Iris pigment epithelial cell (primary cell): ENCODE results near the gene BPTF.
"Not testable (repeated sequence)": the region's sequence is repeated elsewhere in the genome, so short reads cannot be mapped to it uniquely, and the experiment has no call there.

Experiments used
- DNase-seq: peaks from one replicate; pipeline ENCODE4 v3.0.0-alpha.2; 2011; ENCODE audit warnings: low read depth

BPTF gene

DNA sequence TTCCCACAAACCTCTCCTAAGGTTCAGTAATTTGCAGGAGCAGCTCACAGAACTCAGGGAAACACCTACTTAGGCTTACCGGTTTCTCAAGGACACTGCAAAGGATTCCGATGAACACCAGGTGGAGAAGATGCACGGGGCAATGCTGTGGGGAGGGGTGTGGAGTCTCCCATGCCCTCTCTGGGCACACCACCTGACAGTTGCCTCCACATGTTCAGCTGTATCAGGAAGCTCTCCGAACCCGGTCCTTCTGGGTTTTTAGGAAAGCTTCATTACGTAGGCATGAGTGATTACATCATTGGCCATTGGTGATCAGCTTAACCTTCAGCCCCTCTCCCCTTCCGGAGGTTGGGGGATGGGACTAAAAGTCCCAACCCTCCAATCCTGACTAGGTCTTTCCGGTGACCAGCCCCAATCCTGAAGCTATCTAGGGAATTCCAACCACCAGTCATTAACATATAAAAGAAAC, 149.3 kb downstream of the BPTF start:
- DNase-seq, result no peak

DNA sequence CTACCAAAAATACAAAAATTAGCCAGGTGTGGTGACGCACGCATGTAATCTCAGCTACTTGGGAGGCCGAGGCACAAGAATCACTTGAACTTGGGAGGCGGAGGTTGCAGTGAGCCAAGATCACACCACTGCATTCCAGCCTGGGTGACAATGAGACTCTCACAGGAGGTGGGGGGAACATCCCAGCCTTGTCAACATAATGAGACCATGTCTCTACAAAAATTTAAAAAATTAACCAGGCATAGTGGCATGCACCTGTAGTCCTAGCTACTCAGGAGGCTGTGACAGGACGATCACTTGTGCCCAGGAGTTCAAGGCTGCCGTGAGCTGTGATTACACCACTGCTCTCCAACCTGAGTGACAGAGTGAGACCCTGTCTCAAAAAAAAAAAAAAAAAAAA, 151.0 kb downstream of the BPTF start:
- not testable (repeated sequence) for DNase-seq

DNA sequence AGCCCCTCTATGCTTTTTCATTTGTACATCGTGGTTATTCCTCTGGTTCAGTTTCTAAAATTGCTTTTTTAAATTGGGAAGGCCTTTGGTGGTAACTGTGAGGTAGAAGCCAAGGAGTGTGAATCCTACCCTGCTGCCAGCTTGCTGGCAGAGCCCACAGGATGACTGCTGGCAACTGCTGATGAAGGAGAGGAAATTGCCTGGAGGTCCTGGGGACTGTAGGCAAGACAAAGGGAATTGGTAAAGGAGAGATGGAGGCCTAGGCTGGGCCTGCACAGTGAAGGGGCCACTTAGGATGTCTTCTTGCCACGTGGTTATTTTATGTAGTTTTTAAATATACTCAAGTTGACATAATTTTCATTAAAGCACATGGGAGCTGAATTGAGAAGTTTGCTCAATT, 155.2 kb downstream of the BPTF start:
- no peak for DNase-seq

DNA sequence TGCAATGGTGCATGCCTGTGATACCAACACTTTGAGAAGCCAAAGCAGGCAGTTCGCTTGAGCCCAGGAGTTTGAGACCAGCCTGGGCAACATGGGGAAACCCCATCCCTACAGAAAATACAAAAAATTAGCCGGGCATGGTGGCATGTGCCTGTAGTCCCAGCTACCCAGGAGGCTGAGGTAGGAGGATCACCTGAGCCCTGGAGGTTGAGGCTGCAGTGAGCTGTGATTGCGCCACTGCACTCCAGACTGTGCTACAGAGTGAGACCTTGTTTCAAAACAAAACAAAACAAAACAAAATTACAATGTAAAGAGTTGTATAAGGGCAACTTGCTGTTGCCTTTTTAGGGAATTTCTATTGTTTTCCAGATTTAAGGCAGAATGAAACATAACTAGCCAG, 155.6 kb downstream of the BPTF start:
- DNase-seq, result not testable (repeated sequence)

DNA sequence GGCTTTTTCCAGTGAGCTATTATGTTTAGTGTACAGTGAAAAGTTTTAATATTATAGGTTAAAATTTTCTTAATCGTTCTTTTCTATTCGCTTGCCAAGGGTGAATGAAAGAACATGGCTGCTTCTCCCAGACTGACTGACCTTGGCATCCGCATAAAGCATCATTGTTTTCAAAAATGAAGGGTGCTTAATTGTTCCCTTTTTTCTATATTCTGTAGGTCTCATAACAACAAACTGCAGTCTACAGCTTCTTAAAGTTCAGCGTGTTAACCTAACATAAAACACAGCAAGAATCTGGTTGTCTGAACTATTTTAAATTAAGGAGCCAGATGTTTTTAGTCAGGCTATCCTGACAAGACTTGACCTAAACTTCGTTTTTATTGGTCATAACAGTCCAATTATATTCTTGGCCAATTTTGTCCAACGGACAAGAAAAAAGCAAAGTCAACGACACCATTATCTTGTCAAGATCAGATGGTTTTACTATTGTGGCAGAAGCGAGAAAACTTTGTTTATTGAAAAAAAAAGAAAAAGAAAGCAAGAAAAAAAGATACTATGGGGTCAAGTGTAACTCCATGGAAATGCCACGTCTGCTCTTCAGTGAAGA, 156.8 kb downstream of the BPTF start:
- no peak for DNase-seq

DNA sequence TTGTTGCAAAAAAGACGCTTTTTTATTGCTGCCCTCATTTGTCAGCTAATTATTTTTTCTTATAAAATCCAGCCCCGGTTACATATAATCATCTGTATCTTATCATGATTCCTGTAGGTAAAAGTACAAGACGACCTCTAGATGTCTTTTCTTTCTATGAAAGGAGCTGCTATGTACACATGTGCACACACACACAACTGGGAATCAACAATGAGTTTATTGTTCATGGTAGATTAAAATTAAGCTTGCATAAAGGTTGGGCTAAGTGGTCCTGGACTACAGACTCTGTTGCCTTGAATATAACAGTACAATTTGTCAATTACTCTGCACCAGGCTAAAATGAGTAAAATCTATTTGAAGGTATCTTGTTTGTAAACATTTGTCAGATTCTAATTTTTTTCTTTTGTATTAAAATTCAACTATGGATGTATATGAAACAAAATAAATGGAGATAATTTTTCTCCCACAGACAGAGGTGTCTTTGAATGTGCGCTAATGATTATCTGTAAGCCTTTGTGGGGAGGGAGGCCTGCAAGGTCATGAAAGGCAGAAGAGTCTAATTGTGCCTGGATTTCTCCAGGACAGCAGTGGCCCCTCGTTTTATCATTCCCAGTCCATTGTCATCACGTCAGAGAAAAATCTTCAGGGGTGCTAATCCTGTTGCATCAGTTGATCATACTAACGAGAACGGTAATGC, 157.5 kb downstream of the BPTF start:
- no peak for DNase-seq

DNA sequence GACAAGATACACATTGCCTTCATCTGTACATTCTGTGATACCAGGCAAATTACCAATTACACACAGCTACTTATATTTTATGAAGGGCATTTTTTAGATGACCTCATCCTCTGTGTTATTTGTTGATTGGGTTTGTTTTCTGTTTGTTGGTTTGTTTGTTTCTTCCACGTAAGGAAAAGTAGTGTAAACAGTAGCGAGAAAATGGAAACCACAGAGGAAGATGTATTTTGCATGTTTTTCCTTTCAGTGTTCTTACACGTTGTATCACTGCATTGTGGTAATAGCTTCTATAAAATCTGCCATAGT, 158.0 kb downstream of the BPTF start:
- DNase-seq, result no peak

DNA sequence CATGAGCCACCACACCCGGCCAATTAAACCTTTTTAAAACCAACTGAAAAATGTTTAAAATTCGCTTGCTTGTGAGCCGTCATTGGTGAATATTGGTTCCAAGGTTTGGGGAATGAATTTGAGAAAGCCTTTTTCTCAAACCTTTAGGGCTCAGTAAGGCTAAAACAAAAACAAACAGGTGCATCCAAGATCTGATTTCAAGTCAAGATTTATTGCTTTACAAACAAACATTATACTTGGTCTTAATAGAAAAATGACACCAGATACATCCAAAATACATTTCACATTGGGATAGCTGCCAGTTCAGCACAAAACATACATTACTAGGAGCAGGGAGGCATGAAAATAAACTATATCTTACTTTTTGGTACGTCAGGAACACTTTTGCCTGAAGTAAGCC, 165.6 kb downstream of the BPTF start:
- DNase-seq, result no peak

DNA sequence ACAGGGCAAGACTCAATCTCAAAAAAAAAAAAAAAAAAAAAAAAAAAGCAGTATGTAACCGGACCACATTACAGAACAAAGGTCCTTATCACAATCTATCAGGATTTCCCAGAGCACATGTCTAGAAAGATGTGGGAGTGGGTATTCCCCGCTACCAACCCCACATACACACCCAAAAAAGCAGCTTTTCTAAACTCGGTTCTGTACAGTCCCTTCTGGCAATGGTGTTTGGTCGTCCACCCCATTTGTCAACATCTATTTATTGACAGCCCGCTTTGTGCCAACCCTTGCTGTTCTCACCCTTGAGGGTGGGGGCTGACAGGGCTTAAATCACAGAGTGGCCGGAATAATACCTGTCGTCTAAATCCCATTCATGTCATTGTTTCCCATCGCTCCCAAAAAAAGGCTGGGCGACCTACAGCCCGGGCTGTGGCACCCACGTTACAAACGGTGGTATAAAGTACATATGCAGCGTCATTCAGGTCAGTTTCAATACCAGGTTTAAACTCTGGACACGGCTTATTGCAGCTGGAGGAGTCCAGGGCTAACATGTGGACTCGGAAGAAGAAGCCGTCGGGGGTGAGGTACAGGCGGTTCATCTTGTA, 167.3 kb downstream of the BPTF start:
- peak; percentile 53 for DNase-seq

DNA sequence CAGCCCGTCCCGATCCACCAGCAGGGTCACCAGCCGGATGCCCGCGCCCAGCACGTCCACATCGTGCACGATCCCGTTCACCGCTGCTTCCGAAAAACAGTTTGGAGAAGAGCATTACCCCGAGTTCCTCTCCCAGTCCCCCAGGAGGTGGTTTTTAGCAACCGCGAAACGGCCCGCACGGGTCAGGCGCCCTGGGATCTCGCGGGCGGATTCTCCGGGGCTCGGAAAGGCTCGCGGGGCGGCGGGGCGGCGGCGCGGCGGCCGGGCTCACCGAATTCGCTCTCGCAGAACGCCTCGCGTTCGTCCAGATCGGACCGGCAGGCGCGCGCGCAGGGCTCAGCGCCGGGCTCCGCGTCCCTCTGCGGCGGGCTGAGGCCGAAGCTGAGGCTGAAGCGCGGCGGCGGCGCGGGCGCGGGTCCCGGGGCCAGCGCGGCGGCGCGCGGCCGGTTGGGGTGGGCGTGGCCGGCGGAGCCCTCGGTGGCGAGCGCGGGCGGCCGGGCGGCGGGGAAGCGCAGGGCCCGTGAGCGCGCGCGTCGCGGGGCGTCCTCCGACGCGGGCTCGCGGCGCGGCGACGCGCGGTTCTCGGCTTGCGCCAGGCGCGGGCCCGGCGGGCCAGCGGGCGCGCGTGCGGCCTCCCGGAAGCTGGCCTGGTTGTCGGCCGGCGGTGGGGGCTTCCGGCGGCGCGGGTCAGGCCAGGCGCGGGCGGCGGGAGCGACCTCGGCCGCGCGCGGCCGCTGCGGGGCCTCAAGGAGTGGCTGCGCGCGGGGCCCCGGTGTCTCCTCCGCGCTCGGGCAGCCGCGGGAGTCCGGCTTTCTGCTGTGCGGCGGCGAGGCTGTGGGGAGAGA, 168.1 kb downstream of the BPTF start:
- peak; percentile 84 for DNase-seq

DNA sequence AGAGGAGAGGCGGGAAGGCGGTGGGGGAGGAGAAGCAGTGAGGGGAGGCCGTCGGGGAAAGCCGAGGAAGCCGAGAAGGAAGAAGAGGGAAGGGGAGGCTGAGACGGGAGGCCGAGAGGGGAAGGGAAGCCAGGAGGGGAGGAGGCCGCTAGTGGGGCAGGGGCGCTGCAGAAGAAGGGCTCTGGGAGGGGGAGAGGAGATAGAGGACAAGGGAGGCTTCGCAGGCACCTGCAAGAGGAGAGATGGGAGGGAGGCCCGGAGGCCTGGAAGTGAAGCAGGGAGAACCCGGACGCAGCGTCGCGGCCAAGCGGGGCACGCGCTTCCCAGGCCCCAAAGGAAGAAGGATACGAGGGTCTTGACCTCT, 168.7 kb downstream of the BPTF start:
- DNase-seq, result no peak

DNA sequence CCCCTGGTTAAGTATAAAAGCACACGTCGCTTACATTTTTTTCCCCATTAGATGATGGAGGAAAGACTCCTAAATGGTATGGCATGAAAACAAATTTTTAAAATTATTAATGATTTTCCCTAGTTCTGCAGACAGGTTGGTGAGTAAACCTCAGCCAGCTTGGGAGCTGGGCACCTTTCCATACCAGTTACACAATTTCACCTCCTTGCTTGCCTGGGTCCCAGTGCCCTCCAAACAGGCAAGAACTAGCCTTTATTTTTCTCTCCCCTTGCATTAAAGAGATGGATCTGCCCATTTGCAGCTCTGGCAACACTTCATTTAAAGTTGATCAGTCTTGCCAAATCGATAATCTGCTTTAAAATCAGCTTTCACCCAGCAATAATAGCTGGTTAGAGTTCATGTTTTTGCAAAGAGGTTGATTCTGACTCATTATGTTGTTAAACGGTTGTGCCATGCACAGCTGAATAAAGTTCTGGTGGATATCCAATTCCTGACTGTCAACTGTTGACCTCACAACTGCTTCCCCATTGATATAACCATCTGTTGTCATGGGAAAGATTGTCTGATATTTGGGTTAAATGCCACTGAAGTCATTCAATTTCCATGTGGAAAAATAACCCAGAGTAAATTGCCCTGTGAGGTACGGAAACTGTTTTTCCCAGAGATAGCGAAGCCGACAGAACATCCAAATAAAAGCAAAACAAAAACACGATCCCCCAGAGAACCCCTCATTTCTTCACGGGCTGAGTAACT, 169.7 kb downstream of the BPTF start:
- DNase-seq, result peak; percentile 88

DNA sequence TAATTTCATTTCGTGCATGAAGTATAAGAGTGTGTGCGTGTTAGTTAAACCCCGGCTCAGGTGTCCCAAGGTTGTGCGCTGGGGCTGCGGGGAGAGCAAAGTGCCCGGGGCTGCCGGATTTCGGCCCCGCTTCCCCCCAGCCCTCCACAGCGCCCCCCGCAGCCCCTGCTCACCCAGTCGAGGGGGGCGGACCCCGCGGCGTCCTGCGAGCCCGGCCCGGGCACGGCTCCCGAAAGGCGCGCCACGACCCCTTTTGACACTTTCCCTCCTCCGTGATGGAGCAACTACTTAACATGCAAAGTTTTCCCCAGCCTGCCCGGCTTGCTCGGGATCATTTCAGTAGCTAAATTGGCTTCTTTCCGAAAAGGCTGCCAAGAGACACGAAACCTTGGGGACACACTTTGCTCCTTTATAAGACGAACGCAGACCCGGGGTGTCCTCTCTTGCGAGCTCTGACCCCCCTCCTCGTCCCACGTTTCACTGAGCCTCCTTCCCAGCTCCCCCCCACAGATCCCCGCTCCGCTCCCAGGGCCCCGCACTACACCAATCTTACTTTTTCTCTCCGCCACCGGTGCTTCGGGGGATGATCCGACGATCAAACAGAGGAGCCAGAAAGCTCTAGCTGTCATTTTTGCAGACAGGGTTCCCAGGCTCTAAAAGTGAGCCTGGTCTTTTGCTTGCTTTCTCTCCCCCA, 170.4 kb downstream of the BPTF start:
- DNase-seq, result no peak

DNA sequence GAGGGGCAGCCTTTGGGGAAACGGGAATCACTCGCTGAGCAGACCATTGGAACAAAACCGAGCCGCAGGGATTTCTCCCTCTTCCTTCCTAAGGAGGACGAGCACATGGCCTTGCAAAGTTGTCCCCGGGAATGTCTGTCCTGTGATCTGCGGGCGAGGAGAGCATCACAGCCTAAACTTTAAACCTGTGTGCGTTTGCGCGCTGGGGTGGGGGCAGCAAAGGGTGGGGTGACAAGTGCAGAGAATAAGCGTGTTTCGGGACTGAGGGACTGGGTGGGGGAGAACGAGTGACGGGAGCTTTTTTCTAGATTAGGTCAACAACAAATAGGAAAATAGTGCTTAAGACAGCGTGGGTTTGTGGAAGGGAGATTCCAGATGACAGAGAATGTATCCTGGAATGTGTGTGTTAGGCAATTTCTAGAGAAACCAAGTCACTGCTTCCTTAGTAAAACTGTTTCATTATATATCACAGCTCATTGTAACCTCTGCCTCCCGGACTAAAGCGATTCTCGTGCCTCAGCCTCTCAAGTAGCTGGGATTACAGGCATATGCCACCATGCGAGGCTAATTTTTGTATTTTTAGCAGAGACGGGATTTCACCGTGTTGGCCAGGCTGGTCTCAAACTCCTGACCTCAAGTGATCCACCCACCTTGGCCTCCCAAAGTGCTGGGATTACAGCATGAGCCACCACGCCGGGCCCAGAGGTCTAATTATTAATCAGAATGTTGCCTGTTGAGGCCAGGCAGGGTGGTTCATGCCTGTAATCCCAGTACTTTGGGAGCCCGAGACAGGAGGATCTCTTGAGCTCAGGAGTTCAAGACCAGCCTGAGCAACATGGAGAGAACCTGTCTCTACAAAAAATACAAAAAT, 171.2 kb downstream of the BPTF start, which contains the start of gene C17orf58:
Gene C17orf58, minus strand, starts transcription at position 169 of the 871 bp plus-strand sequence. CDS start 271 bp downstream, outside the sequence.
- DNase-seq, result peak; percentile 87

DNA sequence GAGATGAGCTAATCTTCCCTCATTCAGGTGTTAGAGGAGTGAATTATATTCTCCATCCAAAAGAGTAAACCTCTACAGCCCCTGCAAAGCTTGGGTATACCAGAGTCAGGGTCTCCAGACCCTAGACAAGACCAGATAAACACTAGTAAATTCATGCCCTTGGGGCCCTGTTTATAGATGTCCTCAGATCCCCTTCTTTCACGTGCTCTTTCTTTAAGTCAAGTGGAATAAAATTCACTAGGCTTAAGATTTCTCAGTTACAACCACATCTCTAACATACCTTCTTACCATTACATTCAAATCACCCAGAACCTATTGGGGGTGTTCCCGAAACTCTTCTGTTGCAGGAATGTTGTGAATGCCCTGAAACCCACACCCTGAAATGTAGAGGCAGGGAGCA, 173.2 kb downstream of the BPTF start:
- no peak for DNase-seq

DNA sequence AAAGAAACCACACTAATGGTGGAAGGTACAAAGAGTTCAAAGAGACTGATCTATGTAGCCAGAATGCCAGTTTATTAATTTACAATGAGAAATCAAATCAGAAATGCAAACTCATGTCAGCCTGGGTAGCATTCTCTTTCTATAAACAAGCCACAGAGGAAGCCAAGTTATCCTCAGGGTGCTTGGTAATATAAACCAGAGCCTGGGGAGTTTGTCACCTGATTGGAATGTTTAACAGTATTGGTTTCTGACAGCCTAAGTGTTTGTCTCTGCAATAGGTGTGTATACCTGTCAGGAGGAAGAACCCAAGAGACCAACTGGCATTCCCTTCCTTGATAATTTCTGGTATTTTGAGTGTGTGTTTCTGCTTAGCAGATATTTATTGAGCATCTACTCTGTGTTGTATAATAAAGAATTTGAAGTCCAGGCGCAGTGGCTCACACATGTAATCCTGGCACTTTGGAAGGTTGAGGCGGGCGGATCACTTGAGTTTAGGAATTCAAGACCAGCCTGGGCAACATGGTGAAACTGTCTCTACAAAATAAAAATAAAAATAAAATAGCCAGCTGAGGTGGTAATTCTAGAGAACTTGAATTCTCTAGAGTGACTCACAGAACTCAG, 174.1 kb downstream of the BPTF start:
- DNase-seq, result peak; percentile 60

DNA sequence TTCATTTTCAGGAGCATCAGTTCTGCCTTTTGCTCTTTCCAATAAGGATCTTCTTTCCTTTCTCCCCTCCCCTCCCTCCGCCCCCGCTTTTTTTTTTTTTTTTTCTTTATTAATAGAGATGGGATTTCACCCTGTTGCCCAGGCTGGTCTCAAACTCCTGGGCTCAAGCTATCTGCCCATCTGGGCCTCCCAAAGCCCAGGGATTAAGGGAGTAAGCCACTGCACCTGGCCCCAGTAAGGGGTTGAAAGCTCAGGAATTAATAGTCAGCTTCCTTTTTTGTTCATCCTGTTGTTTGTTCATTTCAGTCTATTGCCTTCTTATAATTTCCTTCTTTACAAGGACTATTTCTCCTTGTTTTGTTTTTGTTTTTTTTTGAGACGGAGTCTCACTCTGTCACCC, 178.9 kb downstream of the BPTF start:
- no peak for DNase-seq

DNA sequence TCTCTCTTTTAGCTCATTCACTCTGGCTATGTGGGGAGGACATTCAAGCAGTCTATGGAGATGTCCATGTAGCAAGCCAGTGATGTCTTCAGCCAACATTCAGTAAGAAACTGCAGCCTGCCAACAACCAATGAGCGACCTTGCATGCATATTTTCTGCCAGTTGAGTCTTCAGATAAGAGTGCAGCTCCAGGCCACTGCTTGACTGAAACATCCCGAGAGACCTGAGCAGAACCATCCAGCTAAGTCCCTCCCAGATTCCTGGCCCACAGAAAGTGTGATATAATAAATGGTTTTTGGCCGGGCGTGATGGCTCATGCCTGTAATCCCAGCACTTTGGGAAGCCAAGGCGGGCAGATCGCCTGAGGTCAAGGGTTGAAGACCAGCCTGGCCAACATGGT, 181.5 kb downstream of the BPTF start:
- no peak for DNase-seq

DNA sequence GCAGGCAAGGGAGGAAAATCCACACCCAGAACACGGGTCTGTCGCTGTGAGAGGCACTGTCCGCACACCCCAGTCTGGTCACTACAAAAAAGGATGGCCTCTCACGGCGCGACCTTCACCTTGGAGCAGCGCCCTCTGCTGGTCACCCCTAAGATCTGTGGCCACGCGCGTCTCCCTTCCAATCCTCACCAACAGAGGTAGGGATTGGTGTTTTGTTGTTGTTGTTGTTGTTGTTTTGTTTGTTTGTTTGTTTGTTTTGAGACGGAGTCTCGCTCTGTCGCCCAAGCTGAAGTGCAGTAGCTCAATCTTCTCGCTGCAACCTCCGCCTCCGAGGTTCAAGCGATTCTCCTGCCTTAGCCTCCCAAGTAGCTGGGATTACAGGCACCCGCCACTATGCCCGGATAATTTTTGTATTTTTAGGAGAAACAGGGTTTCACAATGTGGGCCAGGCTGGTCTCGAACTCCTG, 185.9 kb downstream of the BPTF start:
- no peak for DNase-seq

DNA sequence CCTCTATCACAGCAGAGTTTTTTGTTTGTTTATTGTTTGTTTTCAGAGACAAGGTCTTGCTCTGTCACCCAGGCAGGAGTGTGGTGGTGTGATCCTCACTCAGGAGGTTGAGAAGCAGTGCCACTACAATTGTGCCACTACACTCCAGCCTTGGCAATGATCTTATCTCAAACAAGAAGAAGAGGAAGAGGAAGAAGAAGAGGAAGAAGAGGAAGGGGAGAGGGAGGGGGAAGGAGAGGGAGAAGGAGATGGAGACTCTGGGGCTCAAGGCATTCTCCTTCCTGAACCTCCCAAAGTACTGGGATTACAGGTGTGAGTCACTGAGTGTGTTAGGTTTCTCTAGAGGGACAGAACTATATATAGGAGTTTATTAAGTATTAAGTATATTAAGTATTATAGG, 188.1 kb downstream of the BPTF start:
- no peak for DNase-seq
